Suppressor macrophage treated with lipopolysaccharide for 4 hours (primary cell): ENCODE results near the gene BSX.

Experiments used
- DNase-seq: peaks from one replicate; pipeline ENCODE4 v3.0.0-alpha.2; 2020

BSX gene

GRCh38 chr11:122981388-122982264 is at the start of gene BSX:
Gene BSX (minus strand): TSS chr11:122981834. CDS start chr11:122981671, 163 bp downstream.
- peak; percentile 54 for DNase-seq

GRCh38 chr11:123030517-123030916 is 48.9 kb upstream of the BSX start:
- no peak for DNase-seq

DNA sequence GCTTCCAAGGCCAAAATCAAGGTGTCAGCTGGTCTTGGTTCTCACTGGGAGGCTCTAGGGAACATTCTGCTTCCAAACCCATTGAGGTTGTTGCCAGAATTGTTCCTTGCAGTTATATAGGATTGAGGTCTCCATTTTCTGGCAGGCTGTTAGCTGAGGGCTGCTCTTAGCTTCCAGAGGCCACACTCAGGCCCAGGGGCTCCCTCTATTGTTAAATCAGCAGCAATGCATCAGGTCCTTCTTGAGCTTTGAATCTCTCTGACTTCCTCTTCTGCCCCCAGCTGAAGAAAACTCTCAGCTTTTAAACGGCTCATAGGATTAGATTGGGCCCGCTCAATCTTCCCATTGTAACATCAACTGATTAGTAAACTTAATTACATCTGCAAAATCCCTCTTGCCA is 39.3 kb upstream of the BSX start:
- DNase-seq, result peak; percentile 81

GRCh38 chr11:123018702-123019101 is 37.1 kb upstream of the BSX start:
- DNase-seq, result no peak

GRCh38 chr11:123011510-123011909 is 29.9 kb upstream of the BSX start:
- no peak for DNase-seq

DNA sequence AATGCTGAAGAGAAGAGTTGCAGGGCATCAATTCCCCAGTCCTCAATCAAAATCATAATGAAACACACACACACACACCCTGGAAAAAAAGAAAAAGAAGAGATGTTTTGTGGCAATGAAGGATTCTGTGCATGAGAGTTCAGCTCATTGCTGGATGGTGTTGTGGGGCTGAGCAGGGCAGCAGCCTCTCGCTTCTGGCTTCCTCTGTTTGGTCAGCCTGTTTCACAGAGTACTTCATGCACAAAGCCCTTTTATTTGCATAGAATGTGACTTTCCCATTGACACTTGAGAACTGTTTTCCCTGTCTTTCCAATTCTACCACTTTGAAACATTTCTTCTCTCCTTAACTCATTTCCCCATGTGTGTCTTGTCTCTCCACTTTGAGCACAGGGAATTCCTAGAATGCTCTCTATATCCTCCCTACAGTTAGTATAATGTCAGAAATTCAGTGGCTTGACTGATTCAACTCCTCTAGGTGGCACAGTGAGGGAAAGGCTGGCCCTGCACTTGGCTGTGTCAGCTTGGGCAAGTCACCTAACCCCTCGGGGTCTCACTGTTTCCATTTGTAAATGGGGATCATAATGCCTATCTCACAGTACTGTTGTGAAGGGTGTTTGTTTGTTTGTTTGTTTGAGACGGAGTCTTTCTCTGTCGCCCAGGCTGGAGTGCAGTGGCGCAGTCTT is 25.4 kb upstream of the BSX start:
- no peak for DNase-seq

DNA sequence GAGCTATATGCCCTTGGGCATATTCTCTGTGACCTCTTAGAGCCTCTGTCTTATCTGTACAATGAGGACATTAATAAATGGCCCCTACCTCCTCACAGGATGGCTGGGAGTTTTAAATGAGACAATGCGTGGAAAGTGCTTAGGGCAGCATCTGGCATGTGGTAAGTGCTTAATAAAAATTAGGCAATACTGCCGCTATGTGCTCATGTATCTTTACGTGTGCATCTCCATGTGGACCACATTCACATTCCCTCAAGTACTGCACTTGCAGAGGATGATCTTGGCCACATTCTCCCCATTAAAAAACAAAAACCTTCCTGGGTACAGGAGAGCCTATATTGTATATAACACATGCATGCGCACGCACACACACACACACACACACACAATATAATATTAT is 19.1 kb upstream of the BSX start:
- no peak for DNase-seq

DNA sequence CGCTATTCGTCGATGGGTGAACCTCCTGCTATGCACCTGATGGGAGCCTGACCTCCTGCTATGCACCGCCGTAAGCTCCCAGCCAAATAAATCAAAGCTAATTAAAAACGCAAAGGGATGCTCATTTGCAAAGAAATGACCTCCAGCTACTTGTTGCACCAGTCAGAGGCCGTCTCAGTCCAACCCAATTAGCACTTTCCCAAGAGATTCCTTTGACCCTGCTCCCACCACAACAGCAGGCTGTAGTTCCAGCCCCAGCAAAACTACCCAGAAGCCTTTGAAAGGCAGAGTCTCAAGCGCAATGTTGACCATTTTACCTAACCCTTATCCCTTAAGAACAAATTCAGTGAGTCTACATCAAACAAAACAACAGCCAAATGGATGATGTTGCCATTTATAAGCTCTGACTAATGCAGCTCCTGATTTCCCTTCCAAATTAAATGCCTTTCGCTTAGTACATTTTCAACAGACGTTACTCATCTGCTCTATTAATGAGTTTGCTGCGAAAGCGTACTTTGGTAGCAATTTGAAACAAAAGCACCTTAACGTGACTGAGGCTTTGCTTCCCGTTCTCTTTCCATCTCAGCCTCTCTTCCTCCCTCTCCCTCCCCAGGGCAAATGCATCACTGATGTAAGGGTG is 17.2 kb upstream of the BSX start:
- DNase-seq, result no peak

GRCh38 chr11:122995526-122995925 is 13.9 kb upstream of the BSX start:
- no peak for DNase-seq

GRCh38 chr11:122984186-122985011 is 2.8 kb upstream of the BSX start:
- DNase-seq, result peak; percentile 59

- no peak for DNase-seq
Observed at GRCh38 chr11:122983438-122984185, 2.0 kb upstream of the BSX start.

DNA sequence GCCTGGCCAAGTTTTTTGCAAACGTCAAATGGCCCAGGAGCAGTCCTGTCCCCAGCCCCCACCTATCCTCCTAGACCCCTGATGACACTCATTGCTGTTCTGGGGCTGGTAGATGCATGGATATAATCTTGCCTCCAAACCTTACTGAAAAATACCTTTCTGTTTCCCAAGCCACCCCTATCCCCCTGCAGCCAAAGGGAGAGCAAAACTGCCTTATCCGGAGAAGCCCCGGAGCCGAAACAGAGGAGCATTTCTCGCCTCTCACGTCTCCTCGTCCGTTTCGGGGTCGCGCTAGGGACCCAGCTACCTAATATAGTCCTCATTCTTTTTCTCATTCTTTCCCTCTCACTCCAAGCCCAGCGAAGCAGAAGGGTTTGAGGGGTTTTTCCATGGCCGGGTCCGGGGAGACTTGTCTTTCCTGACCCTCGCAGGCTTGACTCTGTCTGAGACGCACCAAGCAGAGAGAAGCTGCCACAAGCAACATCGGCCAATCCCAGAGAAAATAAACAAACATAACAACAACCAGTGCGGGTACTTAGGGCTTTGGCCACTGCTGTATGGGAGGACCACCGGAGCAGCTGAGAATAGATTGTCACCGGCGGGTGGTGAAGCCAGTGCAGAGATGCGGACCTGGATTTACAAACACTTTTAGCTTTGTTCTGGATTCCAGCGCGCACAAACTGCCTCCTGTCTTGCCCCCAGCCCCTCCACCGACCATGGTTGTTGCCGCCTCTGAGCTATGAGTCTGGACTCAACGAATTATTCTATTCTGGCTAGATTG is 1.6 kb downstream of the BSX start:
- no peak for DNase-seq

- no peak for DNase-seq
Observed at GRCh38 chr11:122979103-122979814, 2.4 kb downstream of the BSX start.

DNA sequence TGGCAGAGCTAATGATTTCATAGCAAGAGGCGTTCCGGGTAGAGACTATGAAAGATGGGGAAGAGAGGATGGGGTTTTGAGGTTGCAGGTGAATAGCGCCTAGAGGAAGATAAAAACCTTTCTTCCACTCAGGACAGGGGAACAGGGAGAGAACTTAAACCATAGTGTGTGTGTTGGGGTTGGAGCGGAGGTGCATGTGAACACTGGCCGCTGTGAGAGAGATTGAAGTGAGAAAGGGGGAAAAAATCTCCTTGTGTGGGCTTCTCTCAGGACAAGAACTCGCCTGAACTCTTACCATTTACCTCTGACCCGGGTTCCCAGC is 3.4 kb downstream of the BSX start:
- no peak for DNase-seq

DNA sequence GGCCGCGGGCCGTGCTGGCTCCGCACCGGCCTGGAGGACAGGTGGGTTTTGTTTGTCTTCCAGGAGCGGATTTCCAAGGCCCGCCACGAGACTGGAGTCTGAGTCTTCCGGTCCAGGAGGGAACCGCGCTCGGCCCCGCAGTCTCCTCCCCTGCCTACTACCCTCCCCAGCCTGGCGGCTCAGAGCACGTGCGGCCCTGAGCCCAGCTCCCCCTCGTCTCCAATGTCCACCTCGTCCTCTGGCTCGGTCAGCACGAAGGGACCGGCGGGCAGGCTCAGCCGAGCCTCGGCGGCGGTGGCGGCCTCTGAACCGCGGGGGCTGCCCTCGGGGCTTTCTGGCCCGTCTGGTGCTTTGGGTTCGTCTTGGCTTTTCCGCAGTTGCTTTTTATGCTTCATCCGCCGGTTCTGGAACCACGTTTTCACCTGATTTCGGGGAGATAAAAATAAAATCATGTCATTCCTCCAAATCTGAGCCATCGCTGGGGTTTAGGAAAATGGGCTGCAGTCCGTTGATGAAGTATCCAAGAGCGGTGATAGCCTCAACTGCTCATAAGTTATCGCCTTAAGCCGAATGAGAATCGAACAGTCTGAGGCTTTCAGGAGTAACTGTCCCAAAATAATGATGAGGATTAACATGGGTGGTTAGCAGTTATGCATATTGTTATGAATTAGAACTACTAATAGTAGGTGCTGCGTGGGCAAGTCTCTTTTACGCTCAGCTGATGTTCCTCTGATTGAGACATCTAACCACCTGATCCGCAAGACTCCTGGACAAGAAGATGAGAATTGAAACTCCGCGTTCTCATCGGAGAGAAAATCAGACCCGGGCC is 4.0 kb downstream of the BSX start:
- DNase-seq, result no peak

DNA sequence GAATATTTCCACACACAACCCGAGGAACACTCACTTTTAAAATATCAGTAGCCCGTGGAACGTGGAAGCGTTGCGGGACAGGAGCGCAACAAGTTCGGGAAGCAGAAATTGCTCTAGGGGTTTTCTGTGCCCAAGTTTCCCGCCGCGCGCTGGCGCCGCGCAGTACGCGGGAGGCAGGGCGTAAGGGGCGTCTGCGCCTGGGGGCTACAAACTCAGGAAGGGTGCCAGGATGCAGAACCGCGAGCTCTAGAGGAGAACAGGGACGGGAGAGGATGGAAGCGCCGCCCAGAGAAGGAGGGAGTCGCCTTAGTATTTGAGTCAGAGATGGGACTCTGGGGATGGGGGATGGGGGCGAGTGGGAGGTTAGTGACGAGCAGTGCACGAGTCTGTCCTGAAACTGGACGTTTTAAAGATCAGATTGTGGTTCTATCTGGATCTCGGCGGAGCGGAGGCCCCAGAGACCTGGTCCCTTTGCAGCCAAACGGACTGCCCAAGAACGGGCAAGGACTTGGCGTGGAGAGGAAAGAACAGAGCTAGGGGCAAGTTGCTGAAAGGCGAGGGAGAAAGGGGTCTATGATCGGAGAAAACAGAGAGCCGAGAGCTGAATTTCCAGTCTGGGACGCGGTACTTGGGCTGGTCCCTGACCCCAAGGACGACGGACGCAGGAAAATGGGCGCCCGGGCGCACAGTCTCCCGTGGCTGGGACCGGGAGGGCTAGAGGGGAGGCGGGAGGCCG is 4.7 kb downstream of the BSX start:
- no peak for DNase-seq

DNA sequence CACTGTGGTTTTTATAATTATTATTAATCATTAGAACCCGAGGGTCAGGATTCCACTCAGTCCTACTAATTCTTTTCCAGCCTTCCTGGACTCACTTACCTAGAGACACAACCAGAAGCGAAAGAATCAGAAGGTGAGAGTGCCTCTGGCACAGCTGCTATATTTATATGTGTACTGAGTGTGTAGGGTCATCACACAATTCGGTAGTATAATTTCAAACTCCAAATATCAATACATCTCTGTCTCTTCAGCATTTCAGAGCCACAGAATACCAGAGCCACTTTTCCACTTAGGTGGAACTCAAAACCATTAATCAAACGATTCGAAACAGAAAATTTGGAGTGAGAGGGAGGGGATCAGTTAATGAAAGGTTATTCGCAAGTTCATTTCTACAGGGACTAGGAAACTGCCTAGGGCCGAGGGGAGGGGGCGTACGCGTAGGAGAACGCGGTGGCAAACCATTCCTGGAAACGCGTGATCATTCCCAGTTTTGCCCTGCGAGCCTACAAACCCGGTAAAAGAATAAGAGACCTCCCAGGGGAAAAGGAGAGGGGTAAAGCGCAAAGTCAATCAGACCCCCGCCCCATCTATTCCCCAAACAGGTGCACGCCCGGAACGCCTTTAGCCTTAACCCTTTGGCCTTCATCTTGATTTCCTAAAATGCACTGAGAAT is 5.4 kb downstream of the BSX start:
- DNase-seq, result no peak

DNA sequence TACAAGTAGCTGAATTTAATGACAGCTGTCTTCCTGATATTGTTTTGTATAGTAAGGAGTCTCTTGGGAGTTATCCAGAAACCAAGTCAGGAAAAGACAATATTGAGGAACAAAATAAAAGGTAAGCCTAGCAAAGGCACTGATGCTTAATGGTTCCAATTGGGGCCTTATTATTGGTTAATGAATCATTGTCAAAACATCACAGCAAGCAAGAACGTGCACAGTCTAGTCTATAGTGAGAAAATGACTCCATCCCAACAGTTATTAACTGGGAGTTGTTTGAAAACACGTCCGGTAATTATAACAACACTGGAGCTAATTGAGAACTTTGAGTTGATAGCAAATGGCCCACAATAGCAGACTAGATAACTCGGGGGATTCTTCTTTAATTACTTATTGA is 17.7 kb downstream of the BSX start:
- no peak for DNase-seq

- DNase-seq, result no peak
Observed at GRCh38 chr11:122954455-122954854, 27.2 kb downstream of the BSX start.
